Measurements from ENCODE around the gene CSF1. TPM values are rescaled to one million over a fixed set of nuclear protein-coding genes. Genes with fewer than 3 reads are reported as not detected.
A peak's percentile ranks its signal among the peaks of the same experiment; 100 is the strongest.
"Not testable (repeated sequence)": the region's sequence is repeated elsewhere in the genome, so short reads cannot be mapped to it uniquely, and the experiment has no call there.

Gene CSF1
- total RNA-seq, 8 experiments from 2014 or later: 1.2 to 27.1 (median 9.1) TPM

GRCh38 chr1:109948285-109948630, 37.6 kb downstream of the CSF1 start:
- Histone ChIP-seq H3K27ac (no peak overlapping the region), H3K4me1 (replicated peaks in 1 of 2) (no peaks in the 10 kb centered on the region), H3K4me3 (no peak overlapping the region)
- ATAC-seq (replicated peaks in 6 of 8): no peak
- in situ Hi-C loops (cut with MboI; ENCODE audit: low pct_unique_long_range_greater_than_20kb in 2 of 9, low sequenced_read_pairs in 9 of 9, unreplicated experiment in 9 of 9): no loop called here

- in situ Hi-C loops (cut with MboI; ENCODE audit: low pct_unique_long_range_greater_than_20kb in 2 of 9, low sequenced_read_pairs in 9 of 9, unreplicated experiment in 9 of 9): no loop called here
- ATAC-seq (replicated peaks in 6 of 8): no peak
- H3K27ac ChIP-seq: no peak overlapping the region
- 43 to 100% (median 100%) methylated on average over 1 of the region's 1 CpG; no CpG with 5 or more reads in 1 of the 10 experiments for WGBS, 10 experiments
- H3K4me1 ChIP-seq (replicated peaks in 1 of 2): no peaks in the 10 kb centered on the region
- H3K4me3 ChIP-seq: no peak overlapping the region
These were observed 39.4 kb downstream of the CSF1 start for GRCh38 chr1:109950038-109950437.

GRCh38 chr1:109950509-109950908, 39.9 kb downstream of the CSF1 start:
- no peak for ATAC-seq (replicated peaks in 6 of 8)
- WGBS, 10 experiments: 60 to 100% (median 88%) methylated on average over 1 to 2 of the region's 2 CpGs; no CpG with 5 or more reads in 1 of the 10 experiments
- in situ Hi-C loops (cut with MboI; ENCODE audit: low pct_unique_long_range_greater_than_20kb in 2 of 9, low sequenced_read_pairs in 9 of 9, unreplicated experiment in 9 of 9): no loop called here

GRCh38 chr1:109951501-109951900, 40.9 kb downstream of the CSF1 start:
- H3K27ac ChIP-seq: not testable (repeated sequence)

More at GRCh38 chr1:109950509-109950908, 39.9 kb downstream of the CSF1 start:
- Histone ChIP-seq H3K4me3 (no peak overlapping the region), H3K4me1 (replicated peaks in 1 of 2) (no peaks in the 10 kb centered on the region), H3K27ac (no peak overlapping the region)

GRCh38 chr1:109954041-109954512, 43.4 kb downstream of the CSF1 start:
- WGBS, 10 experiments: 0 to 86% (median 71%) methylated on average over 1 of the region's 1 CpG; no CpG with 5 or more reads in 3 of the 10 experiments
- H3K4me3 ChIP-seq: no peak overlapping the region
- in situ Hi-C loops (cut with MboI; ENCODE audit: low pct_unique_long_range_greater_than_20kb in 2 of 9, low sequenced_read_pairs in 9 of 9, unreplicated experiment in 9 of 9): no loop called here
- ATAC-seq (replicated peaks in 6 of 8): peak in 1 of 8 experiments; percentile 32
- no peak overlapping the region for H3K27ac ChIP-seq
- peaks cover 2 to 8% of the 10 kb centered on the region in 2 donors for H3K4me1 ChIP-seq (replicated peaks in 1 of 2)

More at GRCh38 chr1:109951501-109951900, 40.9 kb downstream of the CSF1 start:
- ATAC-seq (replicated peaks in 6 of 8); in situ Hi-C loops (cut with MboI; ENCODE audit: low pct_unique_long_range_greater_than_20kb in 2 of 9, low sequenced_read_pairs in 9 of 9, unreplicated experiment in 9 of 9); H3K4me1 ChIP-seq (replicated peaks in 1 of 2); H3K4me3 ChIP-seq: not testable (repeated sequence)
- WGBS, 10 experiments: 88 to 100% (median 96%) methylated on average over 1 to 5 of the region's 5 CpGs

GRCh38 chr1:109959632-109959973, 49.0 kb downstream of the CSF1 start:
- ATAC-seq (replicated peaks in 6 of 8): peak in 2 of 8 experiments; percentile 16 to 39
- in situ Hi-C loops (cut with MboI; ENCODE audit: low pct_unique_long_range_greater_than_20kb in 2 of 9, low sequenced_read_pairs in 9 of 9, unreplicated experiment in 9 of 9): no loop called here
- H3K4me3 ChIP-seq: no peak overlapping the region
- 0 to 80% (median 6%) methylated on average over 1 of the region's 1 CpG; no CpG with 5 or more reads in 3 of the 10 experiments for WGBS, 10 experiments
- H3K27ac ChIP-seq: peak overlapping the region in 1 of 2 donors; percentile 7
- peaks cover 15 to 21% of the 10 kb centered on the region in 2 donors for H3K4me1 ChIP-seq (replicated peaks in 1 of 2)

GRCh38 chr1:109959974-109960744, 49.5 kb downstream of the CSF1 start:
- ATAC-seq (replicated peaks in 6 of 8): peak; percentile 58 to 95 (median 84)
- Histone ChIP-seq H3K27ac (peak overlapping the region in 1 of 2 donors; percentile 7), H3K4me3 (no peak overlapping the region), H3K4me1 (replicated peaks in 1 of 2) (peaks cover 15 to 21% of the 10 kb centered on the region in 2 donors)
- 0 to 80% (median 22%) methylated on average over 1 to 7 of the region's 7 CpGs for WGBS, 10 experiments
- in situ Hi-C loops (cut with MboI; ENCODE audit: low pct_unique_long_range_greater_than_20kb in 2 of 9, low sequenced_read_pairs in 9 of 9, unreplicated experiment in 9 of 9): no loop called here

GRCh38 chr1:109960745-109961094, 50.1 kb downstream of the CSF1 start:
- ATAC-seq (replicated peaks in 6 of 8): no peak
- in situ Hi-C loops (cut with MboI; ENCODE audit: low pct_unique_long_range_greater_than_20kb in 2 of 9, low sequenced_read_pairs in 9 of 9, unreplicated experiment in 9 of 9): no loop called here
- H3K27ac ChIP-seq: no peak overlapping the region
- H3K4me1 ChIP-seq (replicated peaks in 1 of 2): peaks cover 15 to 21% of the 10 kb centered on the region in 2 donors
- no peak overlapping the region for H3K4me3 ChIP-seq
- WGBS, 10 experiments: 17 to 100% (median 54%) methylated on average over 1 of the region's 1 CpG; no CpG with 5 or more reads in 1 of the 10 experiments

GRCh38 chr1:109963864-109964263, 53.2 kb downstream of the CSF1 start:
- no peak for ATAC-seq (replicated peaks in 6 of 8)
- H3K27ac ChIP-seq: no peak overlapping the region
- H3K4me1 ChIP-seq (replicated peaks in 1 of 2): peaks cover 12 to 13% of the 10 kb centered on the region in 2 donors
- WGBS, 10 experiments: 58 to 100% (median 98%) methylated on average over 1 of the region's 1 CpG
- in situ Hi-C loops (cut with MboI; ENCODE audit: low pct_unique_long_range_greater_than_20kb in 2 of 9, low sequenced_read_pairs in 9 of 9, unreplicated experiment in 9 of 9): no loop called here
- no peak overlapping the region for H3K4me3 ChIP-seq

- in situ Hi-C loops (cut with MboI; ENCODE audit: low pct_unique_long_range_greater_than_20kb in 2 of 9, low sequenced_read_pairs in 9 of 9, unreplicated experiment in 9 of 9): no loop called here
- Histone ChIP-seq H3K4me3 (no peak overlapping the region), H3K4me1 (replicated peaks in 1 of 2) (no peaks in the 10 kb centered on the region), H3K27ac (no peak overlapping the region)
- 33 to 100% (median 94%) methylated on average over 1 to 3 of the region's 3 CpGs; no CpG with 5 or more reads in 2 of the 10 experiments for WGBS, 10 experiments
- peak in 3 of 8 experiments; percentile 83 to 99 (median 99) for ATAC-seq (replicated peaks in 6 of 8)
These were observed 58.6 kb downstream of the CSF1 start for GRCh38 chr1:109969146-109969829.

- WGBS, 10 experiments: 55 to 100% (median 84%) methylated on average over 2 to 3 of the region's 3 CpGs
- Histone ChIP-seq H3K27ac (no peak overlapping the region), H3K4me3 (no peak overlapping the region), H3K4me1 (replicated peaks in 1 of 2) (no peaks in the 10 kb centered on the region)
- ATAC-seq (replicated peaks in 6 of 8): no peak
- in situ Hi-C loops (cut with MboI; ENCODE audit: low pct_unique_long_range_greater_than_20kb in 2 of 9, low sequenced_read_pairs in 9 of 9, unreplicated experiment in 9 of 9): no loop called here
These were observed 59.3 kb downstream of the CSF1 start for GRCh38 chr1:109969907-109970306.

- in situ Hi-C loops (cut with MboI; ENCODE audit: low pct_unique_long_range_greater_than_20kb in 2 of 9, low sequenced_read_pairs in 9 of 9, unreplicated experiment in 9 of 9): no loop called here
- no peaks in the 10 kb centered on the region for H3K4me1 ChIP-seq (replicated peaks in 1 of 2)
- H3K4me3 ChIP-seq: no peak overlapping the region
- no peak overlapping the region for H3K27ac ChIP-seq
- ATAC-seq (replicated peaks in 6 of 8): no peak
- WGBS, 10 experiments: 0 to 33% (median 13%) methylated on average over 1 of the region's 1 CpG
These were observed 60.9 kb downstream of the CSF1 start for GRCh38 chr1:109971559-109971958.

GRCh38 chr1:109974191-109974590, 63.5 kb downstream of the CSF1 start:
- no peak overlapping the region for H3K4me3 ChIP-seq
- peaks cover 0 to 6% of the 10 kb centered on the region in 2 donors for H3K4me1 ChIP-seq (replicated peaks in 1 of 2)
- WGBS, 10 experiments: 50 to 97% (median 91%) methylated on average over 1 to 3 of the region's 3 CpGs; no CpG with 5 or more reads in 1 of the 10 experiments
- ATAC-seq (replicated peaks in 6 of 8): no peak
- in situ Hi-C loops (cut with MboI; ENCODE audit: low pct_unique_long_range_greater_than_20kb in 2 of 9, low sequenced_read_pairs in 9 of 9, unreplicated experiment in 9 of 9): no loop called here
- no peak overlapping the region for H3K27ac ChIP-seq
